ENCODE results near the gene INHA. TPM values are rescaled to one million over a fixed set of nuclear protein-coding genes. Genes with fewer than 3 reads are reported as not detected.
A peak's percentile ranks its signal among the peaks of the same experiment; 100 is the strongest.

The INHA gene
- total and polyA plus RNA-seq, 4 donors = 0.47 to 0.98 (median 0.58) TPM; not detected in 1

DNA sequence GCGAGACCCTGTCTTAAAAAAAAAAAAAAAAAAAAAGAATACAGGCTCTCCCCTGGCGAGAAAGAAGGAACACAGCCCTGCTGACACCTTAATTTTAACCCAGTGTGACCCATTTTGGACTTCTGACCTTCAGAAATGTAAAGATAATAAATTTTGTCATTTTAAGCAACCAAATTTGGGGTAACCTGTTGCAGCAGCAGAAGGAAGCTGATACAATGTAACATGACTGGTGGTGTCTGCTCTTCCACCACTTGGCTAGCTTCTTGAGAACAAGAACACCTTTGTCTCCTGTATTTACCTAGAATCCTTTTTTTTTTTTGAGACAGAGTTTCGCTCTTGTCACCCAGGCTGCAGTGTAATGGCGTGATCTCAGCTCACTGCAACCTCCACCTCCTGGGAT lies 19.0 kb downstream of the INHA start:
- ATAC-seq (ENCODE audit: insufficient read depth, low FRiP score) = no peak
- Histone ChIP-seq H3K27me3 (ENCODE audit: control insufficient read depth in 3 of 3, insufficient read depth in 3 of 3, low read length in 2 of 3) (no peaks in the 10 kb centered on the region), H3K9me3 (ENCODE audit: control insufficient read depth in 4 of 4, insufficient read depth in 3 of 4, low read length in 3 of 4) (no peaks in the 10 kb centered on the region), H3K36me3 (ENCODE audit: control insufficient read depth in 4 of 4, insufficient read depth in 4 of 4, low read length in 4 of 4) (no peaks in the 10 kb centered on the region), H3K9ac (ENCODE audit: insufficient read depth in 1 of 2, low read length in 2 of 2) (no peak overlapping the region), H3K27ac (ENCODE audit: low read depth in 1 of 2, low read length in 1 of 2) (no peak overlapping the region), H3K4me1 (ENCODE audit: control insufficient read depth in 5 of 5, insufficient read depth in 5 of 5, low read length in 5 of 5) (peaks cover 0 to 26% (median 9%) of the 10 kb centered on the region in 5 donors), H3K4me3 (no peak overlapping the region)
- TF ChIP-seq, protein P1, sequence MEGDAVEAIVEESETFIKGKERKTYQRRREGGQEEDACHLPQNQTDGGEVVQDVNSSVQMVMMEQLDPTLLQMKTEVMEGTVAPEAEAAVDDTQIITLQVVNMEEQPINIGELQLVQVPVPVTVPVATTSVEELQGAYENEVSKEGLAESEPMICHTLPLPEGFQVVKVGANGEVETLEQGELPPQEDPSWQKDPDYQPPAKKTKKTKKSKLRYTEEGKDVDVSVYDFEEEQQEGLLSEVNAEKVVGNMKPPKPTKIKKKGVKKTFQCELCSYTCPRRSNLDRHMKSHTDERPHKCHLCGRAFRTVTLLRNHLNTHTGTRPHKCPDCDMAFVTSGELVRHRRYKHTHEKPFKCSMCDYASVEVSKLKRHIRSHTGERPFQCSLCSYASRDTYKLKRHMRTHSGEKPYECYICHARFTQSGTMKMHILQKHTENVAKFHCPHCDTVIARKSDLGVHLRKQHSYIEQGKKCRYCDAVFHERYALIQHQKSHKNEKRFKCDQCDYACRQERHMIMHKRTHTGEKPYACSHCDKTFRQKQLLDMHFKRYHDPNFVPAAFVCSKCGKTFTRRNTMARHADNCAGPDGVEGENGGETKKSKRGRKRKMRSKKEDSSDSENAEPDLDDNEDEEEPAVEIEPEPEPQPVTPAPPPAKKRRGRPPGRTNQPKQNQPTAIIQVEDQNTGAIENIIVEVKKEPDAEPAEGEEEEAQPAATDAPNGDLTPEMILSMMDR (IDR thresholded peaks at IDR 0.05; ENCODE audit: control extremely low read depth, extremely low read depth) = no peak
- no peak for DNase-seq
- 63 to 93% methylated on average over 4 of the region's 4 CpGs for WGBS, 2 donors

DNA sequence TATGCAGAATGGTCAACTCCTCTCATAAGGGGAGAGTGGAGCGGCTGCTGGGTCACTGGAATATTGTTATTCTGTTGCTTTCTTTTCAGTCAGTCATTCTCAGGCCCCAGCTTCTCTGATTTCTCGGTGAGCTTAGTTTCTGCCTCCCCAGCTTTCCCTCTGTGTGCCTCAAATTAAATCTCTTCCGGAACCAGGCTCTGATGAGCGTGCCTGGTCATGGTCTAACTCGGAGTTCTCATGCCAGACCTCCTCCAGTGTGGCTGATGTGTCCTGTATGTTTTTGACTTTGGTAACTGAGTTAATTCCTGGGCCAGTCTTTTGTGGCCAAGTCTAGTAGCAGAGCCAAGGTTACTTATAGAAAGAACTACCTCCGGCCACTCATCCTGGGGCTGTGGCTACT lies 20.6 kb downstream of the INHA start:
- ATAC-seq (ENCODE audit: insufficient read depth, low FRiP score) (no peak), DNase-seq (peak; percentile 71 to 90 (median 81))
- no peaks in the 10 kb centered on the region for H3K36me3 ChIP-seq (ENCODE audit: control insufficient read depth in 4 of 4, insufficient read depth in 4 of 4, low read length in 4 of 4)
- H3K4me1 ChIP-seq (ENCODE audit: control insufficient read depth in 5 of 5, insufficient read depth in 5 of 5, low read length in 5 of 5) = peaks cover 0 to 37% (median 14%) of the 10 kb centered on the region in 5 donors
- H3K27ac ChIP-seq (ENCODE audit: low read depth in 1 of 2, low read length in 1 of 2) = no peak overlapping the region
- no peak overlapping the region for H3K9ac ChIP-seq (ENCODE audit: insufficient read depth in 1 of 2, low read length in 2 of 2)
- no peaks in the 10 kb centered on the region for H3K9me3 ChIP-seq (ENCODE audit: control insufficient read depth in 4 of 4, insufficient read depth in 3 of 4, low read length in 3 of 4)
- H3K27me3 ChIP-seq (ENCODE audit: control insufficient read depth in 3 of 3, insufficient read depth in 3 of 3, low read length in 2 of 3) = no peaks in the 10 kb centered on the region
- TF ChIP-seq, protein P1 (IDR thresholded peaks at IDR 0.05; ENCODE audit: control extremely low read depth, extremely low read depth) = no peak
- WGBS, 2 donors = 80 to 88% methylated on average over 6 of the region's 6 CpGs
- no peak overlapping the region for H3K4me3 ChIP-seq

DNA sequence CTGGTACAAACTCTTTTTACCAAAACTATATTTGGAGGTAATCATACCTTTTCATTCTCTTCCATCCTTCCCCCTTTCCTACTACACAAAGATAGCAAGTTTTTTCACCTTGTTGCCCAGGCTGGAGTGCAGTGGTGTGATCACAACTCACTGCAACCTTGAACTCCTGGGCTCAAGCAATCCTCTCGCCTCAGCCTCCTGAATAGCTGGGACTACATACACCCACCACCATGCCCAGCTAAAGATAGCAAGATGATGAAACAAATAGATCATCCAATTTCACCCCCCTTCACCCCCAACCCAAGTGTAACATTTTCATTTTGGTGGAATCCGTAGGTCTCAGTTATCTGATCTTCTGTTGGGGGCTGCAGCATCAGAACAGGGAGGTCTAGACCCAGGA lies 21.0 kb downstream of the INHA start:
- 91% methylated on average over 2 of the region's 2 CpGs for WGBS, 2 donors
- no peaks in the 10 kb centered on the region for H3K27me3 ChIP-seq (ENCODE audit: control insufficient read depth in 3 of 3, insufficient read depth in 3 of 3, low read length in 2 of 3)
- H3K4me3 ChIP-seq = no peak overlapping the region
- H3K9me3 ChIP-seq (ENCODE audit: control insufficient read depth in 4 of 4, insufficient read depth in 3 of 4, low read length in 3 of 4) = no peaks in the 10 kb centered on the region
- no peak overlapping the region for H3K27ac ChIP-seq (ENCODE audit: low read depth in 1 of 2, low read length in 1 of 2)
- DNase-seq = no peak
- no peak for ATAC-seq (ENCODE audit: insufficient read depth, low FRiP score)
- no peaks in the 10 kb centered on the region for H3K36me3 ChIP-seq (ENCODE audit: control insufficient read depth in 4 of 4, insufficient read depth in 4 of 4, low read length in 4 of 4)
- TF ChIP-seq, protein P1 (IDR thresholded peaks at IDR 0.05; ENCODE audit: control extremely low read depth, extremely low read depth) = no peak
- peaks cover 0 to 37% (median 14%) of the 10 kb centered on the region in 5 donors for H3K4me1 ChIP-seq (ENCODE audit: control insufficient read depth in 5 of 5, insufficient read depth in 5 of 5, low read length in 5 of 5)
- H3K9ac ChIP-seq (ENCODE audit: insufficient read depth in 1 of 2, low read length in 2 of 2) = no peak overlapping the region

DNA sequence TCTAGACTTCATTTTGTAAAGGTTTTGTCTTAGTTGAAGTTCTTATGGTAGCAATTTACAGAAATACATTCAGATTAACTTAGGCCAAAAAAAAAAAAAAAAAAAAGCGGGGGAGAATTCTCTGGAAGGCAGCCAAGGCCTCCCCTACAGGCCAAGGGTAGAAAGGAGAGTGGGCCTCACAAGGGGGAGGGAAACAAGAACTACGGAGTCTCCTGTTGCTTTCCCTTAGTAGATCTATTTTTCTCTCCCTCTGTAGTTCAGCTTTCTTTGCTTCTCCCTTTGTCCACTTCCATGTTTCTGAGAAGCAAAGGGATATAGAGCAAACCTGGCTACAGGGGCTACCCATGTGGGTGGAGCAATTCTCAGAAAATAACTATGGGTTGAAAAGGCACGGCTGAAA lies 23.1 kb downstream of the INHA start:
- Histone ChIP-seq H3K9me3 (ENCODE audit: control insufficient read depth in 4 of 4, insufficient read depth in 3 of 4, low read length in 3 of 4) (no peaks in the 10 kb centered on the region), H3K27ac (ENCODE audit: low read depth in 1 of 2, low read length in 1 of 2) (peak overlapping the region in 1 of 2 donors; percentile 30), H3K4me3 (no peak overlapping the region), H3K9ac (ENCODE audit: insufficient read depth in 1 of 2, low read length in 2 of 2) (peak overlapping the region in 1 of 2 donors; percentile 84), H3K27me3 (ENCODE audit: control insufficient read depth in 3 of 3, insufficient read depth in 3 of 3, low read length in 2 of 3) (no peaks in the 10 kb centered on the region), H3K4me1 (ENCODE audit: control insufficient read depth in 5 of 5, insufficient read depth in 5 of 5, low read length in 5 of 5) (peaks cover 0 to 42% (median 14%) of the 10 kb centered on the region in 5 donors), H3K36me3 (ENCODE audit: control insufficient read depth in 4 of 4, insufficient read depth in 4 of 4, low read length in 4 of 4) (no peaks in the 10 kb centered on the region)
- no peak for ATAC-seq (ENCODE audit: insufficient read depth, low FRiP score)
- DNase-seq = peak; percentile 87 to 94 (median 93)
- 15 to 40% methylated on average over 3 of the region's 3 CpGs for WGBS, 2 donors
- TF ChIP-seq, protein P1 (IDR thresholded peaks at IDR 0.05; ENCODE audit: control extremely low read depth, extremely low read depth) = no peak
